Measurements from ENCODE around the gene DUOX2.
A peak's percentile ranks its signal among the peaks of the same experiment; 100 is the strongest.
"Not testable (repeated sequence)": the region's sequence is repeated elsewhere in the genome, so short reads cannot be mapped to it uniquely, and the experiment has no call there.

DUOX2 gene

DNA sequence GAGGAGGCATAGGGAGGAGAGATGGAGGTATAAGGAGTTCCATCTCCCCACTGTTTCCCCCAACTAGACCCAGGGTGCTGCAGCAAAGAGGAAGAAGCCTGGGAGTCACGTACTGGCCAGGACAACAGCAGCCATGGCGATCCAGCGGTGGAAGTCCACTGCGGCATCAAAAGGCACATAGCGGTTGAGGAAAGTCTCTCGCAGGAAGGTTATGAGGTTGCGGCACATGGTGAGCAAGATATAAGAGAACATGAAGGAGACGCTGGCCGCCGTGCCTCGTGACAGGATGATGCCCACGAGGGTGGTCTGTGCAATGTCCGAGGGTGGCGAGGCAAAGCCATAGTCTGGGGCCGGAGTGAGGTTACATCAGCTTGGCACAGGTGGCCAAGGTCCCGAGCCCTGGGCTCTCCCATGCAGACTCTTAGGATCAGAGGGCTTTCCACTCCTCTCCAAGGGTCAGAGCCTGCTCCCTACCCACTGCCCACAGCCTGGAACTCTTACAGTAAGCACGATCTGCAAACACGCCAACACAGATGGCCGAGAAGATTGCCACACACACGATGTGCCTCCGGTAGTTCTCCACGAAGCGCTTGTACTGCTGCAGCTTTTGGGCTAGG, 14.3 kb downstream of the DUOX2 start:
- DNase-seq: no peak

DNA sequence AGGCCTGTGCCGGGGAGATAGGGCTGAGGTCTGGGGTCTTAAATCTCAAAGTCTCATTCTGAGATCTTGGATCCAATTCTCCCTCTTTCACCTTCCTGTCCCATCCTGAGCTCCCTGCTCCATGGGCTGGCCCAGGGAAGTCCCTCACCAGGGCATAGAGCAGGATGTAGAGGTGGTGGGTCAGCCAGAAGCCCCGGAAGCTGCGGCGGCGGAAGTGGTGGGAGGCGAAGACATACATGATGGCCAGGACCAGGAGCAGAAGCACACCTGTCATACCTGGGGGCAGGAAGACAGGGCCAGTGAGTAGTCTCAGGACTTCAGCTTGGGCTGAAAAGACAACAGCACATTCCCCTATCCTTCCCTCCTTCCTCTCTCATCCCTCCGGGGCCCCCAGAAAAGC, 16.5 kb downstream of the DUOX2 start:
- no peak for DNase-seq

DNA sequence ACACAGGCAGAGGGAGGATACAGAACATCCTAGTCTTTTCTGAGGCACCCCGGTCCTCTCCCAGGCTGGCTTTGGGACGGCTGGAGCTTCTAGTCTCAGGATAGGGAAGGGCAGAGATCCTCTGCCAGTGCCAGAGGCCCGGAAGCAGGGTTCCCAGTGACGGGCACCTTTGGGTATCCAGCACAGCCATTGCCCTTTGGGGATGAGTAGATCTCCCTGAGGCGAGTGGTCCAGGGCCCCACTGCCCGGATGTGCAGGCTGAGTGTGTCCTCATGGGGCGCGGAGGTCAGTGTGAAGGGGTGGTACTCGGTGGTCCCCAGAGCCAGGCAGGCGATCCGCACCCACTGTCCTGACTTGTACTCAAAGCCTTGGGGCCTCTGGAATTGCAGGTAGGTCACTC, 18.3 kb downstream of the DUOX2 start:
- DNase-seq: no peak

DNA sequence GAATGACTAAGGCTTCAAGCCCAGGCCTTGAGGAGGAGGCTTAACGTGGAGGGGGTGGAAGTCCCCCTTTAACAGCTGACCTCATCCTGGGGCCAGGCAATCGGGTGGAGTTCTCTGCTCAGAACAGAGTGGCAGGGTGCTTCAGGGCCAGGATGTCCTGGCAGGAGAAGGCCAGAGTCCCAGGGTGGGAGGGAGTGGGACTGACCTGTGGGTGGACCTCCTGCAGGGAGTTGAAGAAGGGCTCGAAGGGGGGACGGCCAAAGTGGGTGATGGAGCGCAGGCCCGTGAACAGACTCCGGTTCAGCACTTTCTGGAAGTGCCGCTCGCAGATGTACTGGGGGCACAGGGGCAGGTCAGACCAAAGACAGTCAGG, 19.6 kb downstream of the DUOX2 start:
- no peak for DNase-seq

DNA sequence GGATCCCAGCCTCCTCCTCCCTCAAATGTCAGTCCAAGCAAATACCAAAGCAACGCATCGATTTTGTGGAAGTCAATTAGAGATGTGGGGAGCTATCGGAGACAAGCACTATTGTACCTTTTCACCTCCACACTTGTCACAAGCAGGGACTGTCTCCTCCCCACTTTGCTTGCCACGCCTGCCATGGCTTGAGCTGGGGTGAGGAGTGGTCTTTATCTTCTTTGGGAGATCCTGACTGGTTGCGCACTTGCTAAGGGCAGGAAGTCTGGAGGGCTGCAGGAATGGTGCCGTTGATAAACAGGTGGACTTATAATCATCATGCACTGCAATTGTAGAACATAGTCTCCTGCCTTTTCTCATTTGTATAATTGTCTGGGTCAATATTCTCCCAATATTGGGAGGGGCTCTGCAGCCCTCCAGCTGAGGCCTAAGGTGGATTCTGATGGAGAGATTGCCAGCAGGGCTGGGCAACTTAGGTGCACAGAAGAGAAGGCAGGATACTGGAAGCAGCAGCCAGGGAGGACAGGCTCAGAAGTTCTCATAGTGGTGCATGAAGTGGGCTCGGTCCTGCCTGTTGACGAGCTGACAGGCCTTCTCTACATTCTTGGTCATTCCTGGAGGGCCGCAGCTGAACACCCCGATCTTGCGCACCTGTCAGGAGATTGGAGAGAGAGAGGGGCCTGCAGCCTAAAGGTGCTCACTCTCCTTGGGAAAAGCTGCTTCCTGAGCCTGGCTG, 20.2 kb downstream of the DUOX2 start:
- DNase-seq: no peak

DNA sequence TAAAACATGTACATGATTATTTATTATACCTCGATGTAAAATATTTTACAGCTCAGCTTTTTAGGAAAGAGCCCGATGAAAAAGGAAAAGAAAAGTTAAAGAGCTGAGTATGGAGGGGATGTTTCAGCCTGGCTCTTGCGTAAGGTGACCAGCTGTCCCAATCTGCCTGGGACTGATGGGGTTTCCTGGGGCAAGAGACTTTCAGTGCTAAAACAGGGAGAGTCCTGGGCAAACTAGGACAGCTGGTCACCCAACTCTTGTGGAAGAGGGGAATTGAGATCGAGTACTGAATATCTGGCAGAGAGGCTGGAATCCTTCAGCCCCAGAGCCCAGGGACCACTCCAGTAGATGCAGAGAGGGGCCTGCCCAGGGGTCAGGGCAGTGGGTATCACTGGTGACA, 21.0 kb downstream of the DUOX2 start:
- no peak for DNase-seq

DNA sequence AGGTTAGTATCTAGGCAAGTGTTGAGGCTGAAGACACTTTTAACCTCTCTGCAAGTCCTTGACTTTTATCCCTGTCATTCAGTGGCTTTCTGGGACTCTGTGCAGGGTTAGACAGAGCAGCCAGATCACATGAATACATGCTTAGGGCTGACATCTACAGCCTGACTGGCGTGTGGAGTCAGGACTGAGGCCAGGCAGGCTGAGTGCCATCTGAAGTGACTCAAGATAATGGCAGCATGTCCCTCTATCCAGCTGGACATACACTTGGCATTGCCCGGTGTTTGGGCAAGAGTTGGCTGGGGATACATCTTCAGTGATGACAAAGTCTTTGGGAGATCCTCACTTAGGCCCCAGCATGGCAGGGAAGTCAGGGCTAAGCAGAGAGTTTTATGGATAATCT, 22.4 kb downstream of the DUOX2 start:
- DNase-seq: no peak

DNA sequence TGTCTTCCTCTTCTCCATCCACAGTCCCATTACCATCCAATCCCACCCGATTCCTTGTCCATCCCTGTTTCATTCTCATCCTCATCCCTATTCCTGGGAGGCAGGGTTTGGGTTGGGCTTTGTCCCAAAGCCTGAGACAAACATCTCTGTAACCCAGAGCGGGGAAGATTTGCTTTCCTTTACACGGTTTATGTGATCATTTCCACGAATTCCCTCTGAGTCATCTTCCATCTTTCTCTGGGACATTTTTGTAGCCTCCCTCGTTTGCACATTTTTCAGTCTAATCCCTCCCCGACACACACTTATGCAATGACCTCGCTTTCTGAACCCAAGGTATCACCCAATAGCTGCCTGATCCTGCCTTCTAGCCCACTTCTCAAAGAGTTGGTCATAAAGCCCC, 22.8 kb downstream of the DUOX2 start:
- peak; percentile 62 for DNase-seq

DNA sequence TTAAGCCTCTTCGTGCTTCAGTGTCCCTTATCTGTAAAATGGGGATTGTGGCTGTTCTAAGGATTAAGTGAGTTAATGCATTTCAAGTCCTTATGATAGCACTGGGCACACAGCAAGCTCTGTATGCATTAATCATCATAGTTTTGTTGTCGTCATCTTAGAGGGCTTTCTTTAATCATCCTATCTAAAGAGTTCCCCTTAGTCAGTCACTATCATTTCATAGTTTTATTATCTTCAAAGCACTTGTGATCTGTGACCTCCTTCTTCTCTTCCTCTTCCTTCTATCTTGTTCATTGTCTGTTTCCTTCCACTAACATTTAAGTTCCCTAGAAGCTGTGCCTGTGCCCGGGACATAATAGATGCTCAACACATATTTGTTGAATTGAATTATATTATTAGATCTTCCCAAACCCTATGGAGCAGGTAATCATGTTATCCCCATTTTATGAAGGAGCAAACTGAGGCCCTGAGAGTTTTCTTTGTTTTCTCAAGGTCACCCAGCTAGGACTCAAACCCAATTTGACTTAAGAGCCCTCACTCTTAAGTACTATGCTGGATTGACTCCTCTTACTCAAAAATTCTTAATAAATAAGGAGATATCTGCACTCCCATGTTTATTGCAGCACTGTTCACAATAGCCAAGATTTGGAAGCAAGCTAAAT, 24.1 kb downstream of the DUOX2 start:
- no peak for DNase-seq

DNA sequence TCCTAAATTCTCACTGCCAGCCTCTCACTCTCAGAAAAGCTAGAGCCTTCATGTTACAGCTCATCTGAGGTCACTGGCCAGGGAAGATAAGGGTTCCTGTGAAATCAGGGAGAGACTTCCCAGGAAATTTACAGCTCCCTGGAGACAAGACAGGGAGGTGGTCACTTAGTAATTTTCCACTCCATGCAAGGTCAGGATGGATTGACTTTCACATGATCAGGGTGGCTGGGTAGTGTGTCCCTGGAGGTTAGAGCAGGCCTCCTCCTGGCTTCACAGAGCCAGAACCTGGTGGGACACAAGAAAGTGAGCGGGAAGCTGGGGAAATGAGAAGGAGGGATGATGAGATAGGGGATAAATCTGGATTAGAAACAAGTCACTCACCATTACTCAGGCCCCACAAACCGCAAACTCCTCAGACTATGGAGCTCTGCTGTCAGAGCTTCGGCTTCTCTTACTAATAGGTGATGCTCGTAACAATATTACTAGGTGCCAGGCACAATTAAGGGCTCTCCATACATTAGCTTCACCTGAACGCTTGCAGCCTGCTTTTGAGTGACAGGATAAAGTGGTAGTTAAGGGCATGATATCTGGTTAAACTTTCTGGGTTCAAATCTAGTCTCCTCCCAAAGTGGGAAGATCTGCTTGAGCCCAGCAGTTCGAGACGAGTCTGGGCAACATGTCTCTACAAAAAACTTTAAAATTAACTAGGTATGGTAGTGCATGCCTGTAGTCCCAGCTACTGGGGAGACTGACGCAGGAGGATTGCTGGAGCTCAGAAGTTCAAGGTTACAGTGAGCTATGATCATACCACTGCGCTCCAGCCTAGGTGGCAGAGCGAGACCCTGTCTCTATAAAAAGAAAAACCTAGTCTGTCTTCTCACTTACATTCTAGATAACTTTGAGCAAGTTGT, 24.9 kb downstream of the DUOX2 start:
- peak; percentile 12 for DNase-seq

DNA sequence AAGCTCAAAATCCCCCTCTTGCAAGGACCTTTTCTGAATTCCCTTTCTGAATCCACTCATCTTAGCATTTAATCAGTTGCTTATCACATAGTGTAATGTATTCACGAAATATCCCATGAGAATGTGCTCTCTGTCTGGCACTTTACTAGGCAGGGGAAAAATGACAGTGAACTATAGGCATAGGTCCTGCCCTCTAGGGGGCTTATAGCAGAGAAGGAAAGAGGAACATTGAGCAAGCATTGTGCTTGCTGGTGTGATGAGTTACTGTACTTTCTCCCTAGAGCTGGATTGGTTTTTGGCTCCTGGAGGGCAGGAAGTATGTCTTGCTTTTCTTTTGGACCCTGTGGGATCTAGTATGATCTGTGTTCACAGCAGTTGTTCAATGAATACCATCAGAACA, 26.5 kb downstream of the DUOX2 start:
- no peak for DNase-seq

DNA sequence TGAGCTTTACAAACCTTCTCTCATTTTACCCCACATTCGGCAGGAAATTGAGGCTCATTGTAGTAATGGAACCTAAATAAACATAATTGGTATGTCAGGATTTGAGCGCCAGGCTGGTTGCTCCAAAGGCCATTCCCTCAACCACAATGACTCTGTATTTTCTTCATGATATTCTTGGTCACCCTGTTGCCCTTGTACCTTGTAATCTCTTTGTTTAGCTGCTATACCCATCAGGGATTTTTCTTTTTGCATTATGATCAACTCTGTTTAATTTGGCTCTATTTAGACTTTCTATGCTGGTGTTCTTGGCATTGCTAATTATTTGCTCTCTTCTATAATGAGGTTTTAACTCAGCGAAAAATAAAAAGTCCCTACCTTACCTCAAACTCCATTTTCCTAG, 29.8 kb downstream of the DUOX2 start:
- no peak for DNase-seq

DNA sequence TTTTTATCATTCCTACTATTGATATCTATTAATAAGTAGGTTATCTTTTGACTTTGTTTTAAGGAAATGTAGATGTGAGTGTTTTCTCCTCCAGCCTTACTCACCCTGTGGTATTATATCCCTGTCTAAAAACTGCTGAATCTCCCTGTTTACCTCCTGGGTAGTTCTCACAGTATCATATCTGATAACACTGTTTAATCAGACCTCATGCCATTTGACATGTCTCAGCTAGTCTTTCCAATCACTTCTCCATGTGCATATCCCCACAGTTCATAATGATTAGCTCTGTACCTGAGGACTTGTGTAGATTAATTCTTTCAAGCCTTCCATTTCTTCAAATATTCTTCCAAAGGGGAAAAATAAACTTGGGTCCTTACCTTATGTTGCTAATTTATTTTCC, 30.7 kb downstream of the DUOX2 start:
- DNase-seq: no peak

DNA sequence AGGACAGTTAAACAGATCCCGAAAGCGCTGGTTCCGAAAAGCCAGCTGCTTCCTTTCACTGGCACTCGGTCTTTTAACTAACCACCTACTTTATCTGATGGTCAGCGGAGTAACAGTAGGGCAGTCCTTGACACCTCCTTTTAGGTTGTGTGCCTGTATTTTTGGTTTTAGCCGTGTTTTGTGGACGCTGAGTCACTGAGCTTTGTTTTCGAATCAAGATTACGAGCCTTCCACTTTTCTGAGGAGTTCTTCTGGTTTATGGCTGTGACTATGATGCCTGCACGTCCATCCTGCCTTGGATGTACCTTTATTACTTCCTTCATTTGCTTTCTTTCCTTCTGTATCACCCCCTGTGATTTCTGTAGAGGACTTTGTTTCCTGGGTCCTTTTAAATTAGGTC, 31.6 kb downstream of the DUOX2 start:
- DNase-seq: not testable (repeated sequence)

DNA sequence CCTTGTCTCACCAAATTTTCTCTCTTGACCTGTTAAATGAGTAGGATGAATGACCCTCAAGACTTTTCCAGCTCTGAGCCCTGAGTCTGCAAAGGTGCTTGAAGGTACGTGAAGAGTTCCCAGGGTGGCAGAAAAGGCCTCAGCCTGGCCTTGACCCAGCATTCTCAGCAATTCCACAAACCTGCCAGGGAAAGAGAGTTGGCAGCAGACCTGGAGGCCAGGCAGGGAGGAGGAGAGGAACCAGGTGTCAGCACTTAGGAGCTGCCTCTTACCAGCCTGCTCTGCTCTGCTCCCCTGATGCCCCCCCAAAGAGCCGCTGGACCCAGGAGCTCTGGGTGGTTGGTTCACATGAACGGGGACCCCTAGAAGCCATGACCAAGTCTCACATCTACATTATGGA, 33.4 kb downstream of the DUOX2 start:
- DNase-seq: not testable (repeated sequence)

DNA sequence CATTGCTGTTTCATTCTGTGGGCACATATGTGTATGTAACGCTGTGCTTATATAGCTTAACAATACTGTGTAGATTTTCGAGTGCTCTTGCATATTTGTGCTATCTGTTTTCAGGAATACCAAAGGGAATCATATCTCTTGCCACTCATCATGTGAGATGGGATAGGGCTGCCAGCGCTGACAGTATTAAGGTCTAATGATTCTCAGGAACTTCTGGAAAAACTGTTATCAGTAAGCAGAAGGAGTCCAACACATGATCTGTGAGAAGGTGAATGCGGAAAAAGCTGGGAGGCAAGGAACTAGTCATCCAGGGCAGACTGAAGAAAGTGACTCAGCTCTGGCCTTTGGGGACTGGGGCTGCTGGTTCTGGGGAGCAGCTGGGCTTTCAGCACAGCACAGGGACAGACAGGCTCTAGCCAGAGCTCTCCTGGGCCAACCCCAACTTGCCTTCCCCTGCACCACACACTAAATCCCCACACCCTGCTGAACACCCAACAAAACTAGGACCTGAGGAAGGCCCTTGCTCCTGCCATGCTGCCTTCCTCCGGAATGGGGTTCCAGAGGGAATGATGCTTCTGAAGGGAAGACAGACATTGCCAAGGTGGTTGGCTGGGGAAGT, 34.2 kb downstream of the DUOX2 start:
- DNase-seq: not testable (repeated sequence)

DNA sequence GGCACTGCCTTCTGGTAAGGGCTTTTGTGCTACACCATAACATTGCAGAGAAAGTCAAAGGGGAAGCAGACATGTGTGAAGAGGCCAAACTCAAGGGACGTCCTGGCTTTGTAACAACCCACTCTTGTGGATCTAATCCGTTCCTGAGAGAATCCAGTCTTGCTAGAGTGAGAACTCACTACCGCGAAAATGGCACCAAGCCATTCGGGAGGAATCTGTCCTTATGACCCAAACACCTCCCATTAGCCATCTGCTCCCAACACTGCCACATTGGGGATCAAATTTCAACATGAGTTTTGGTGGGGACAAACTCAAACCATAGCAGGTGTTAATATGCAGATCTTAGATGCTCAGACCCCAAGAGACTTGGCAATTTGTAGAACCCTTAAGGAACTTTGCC, 34.8 kb downstream of the DUOX2 start:
- DNase-seq: not testable (repeated sequence)

DNA sequence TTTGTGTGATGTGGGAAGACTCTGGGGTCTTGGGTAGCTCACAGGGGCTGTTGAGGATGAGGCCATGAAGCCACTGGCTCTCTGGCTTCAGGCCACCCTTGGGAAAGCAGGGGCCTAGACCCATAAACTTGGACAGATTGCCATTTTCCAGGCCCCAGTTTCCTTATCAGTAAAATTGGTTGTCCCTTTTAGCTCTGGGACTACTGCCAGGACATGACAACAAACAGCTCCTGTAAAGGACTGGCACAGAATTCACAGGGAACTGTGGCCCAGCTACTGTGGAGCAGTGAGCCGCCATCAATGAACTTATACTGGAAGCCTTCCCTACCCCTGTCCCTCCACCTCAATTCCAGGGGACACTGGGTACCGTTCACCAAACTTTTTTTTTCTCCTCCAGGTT, 36.6 kb downstream of the DUOX2 start:
- DNase-seq: not testable (repeated sequence)

DNA sequence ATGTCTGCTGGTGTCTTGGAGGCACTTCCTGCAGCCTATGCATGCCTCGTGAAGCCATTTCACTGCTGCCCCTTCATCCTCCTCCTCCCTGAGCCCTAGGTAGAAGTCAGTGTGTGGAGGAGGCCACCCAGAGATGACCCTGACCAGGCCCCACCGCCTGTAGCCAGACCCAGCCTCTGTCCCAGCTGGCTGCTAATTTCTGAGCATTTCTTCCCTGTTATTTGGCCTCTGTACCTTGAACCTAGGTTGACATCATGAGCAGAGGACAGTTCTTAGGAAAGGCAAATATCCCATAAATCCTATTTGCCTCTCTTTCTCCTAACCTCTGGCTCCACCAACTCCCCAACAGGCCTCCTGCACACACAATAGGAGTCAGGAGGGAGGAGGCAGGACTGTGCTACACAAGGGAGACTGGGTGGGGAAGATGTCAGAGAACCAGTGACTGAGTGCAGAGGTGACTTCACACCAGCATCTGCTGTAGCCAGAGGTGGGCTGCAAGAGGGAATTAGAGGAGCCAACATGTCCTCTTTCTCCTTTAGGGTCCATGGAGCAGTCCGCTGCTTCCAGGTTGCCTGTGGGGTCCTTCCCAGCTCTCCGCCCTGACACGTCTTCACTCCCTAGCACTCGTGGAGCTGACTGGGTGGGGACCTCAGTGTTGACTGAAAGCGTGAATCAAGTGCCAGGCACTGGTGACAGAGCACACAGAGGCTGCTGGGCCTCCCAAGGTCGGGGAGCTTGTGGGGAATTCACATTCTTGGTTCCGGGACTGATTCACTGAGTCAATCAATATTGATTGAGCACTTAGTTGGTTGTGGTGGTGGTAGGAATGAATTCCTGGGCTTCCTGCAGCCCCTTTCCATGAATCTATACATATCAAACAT, 38.3 kb downstream of the DUOX2 start:
- DNase-seq: not testable (repeated sequence)

DNA sequence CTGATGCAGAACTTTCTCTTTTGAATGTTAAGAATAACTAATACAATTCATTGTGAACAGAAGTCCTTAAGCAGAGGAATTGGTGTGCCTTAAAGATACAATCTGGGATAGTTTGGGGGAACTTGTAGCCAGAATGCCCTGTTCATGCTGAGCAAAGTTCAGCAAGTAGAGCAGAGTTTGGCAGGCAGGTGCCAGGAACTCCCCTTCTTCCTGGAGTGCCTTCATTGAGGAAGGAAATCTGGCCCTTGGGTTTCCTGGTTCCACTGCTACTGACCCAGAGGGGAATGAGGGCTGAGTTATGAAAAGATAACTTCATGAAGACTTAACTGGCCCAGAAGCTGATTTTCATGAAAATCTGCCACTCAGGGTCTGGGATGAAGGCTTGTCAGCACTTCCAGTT, 40.4 kb downstream of the DUOX2 start:
- not testable (repeated sequence) for DNase-seq

DNA sequence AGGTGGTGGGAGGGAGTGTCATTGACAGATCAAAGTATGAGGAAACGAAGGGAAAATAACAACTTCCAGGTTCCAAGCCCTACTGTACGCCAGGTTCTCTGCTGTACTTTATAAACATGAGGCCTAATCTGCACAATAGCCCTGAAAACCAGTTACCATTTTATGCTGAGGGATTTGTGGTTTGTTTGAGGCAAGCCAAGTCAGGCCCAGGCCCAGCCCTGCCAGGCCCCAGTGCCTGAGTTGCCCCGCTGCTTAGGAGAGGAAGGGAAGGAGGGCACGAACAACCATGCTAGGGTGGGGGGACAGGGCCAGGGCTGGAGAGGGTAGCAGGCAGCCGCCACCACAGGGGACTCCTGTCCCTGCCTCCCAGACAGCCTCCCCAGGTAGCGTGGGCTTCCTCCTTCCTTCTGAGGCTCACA, 44.0 kb downstream of the DUOX2 start:
- DNase-seq: not testable (repeated sequence)

Data from fibroblast of skin of back (primary cell).